Activated CD8-positive, alpha-beta T cell treated with anti-CD3 and anti-CD28 coated beads for 36 hours (primary cell): ENCODE results near the gene MRPL37. TPM values are rescaled to one million over a fixed set of nuclear protein-coding genes. Genes with fewer than 3 reads are reported as not detected.

Experiments
- ATAC-seq: fragments of 200-7000 bp; cut with Tn5 transposase; one replicate; pipeline ENCODE4 v1.10.0; 2021; ENCODE audit warnings: mild to moderate bottlenecking, moderate library complexity
- CTCF ChIA-PET: fragments of 350-600 bp; sonication (Branson Sonifier 250); formaldehyde crosslinking; loops from one replicate; lab custom pipeline; 2021; ENCODE audit warnings: antibody characterized with exemption; lab: Charles Lee
- POLR2A ChIA-PET: fragments of 350-600 bp; sonication (Branson Sonifier 250); formaldehyde crosslinking; loops from one replicate; lab custom pipeline; 2021; ENCODE audit warnings: antibody characterized with exemption; lab: Charles Lee
- DNase-seq: peaks from one replicate; pipeline ENCODE4 v3.0.0-alpha.2; 2020
- H3K27ac Mint-ChIP-seq: one replicate; pipeline ENCODE4 v1.8.0; 2021; ENCODE audit warnings: mild to moderate bottlenecking, mixed read lengths
- H3K27me3 Mint-ChIP-seq: one replicate; pipeline ENCODE4 v1.8.0; 2021; ENCODE audit warnings: mixed read lengths
- H3K36me3 Mint-ChIP-seq: one replicate; pipeline ENCODE4 v1.8.0; 2021; ENCODE audit warnings: low read depth, mixed read lengths
- H3K4me1 Mint-ChIP-seq: one replicate; pipeline ENCODE4 v1.8.0; 2021; ENCODE audit warnings: low read depth, mixed read lengths
- H3K4me3 Mint-ChIP-seq: one replicate; pipeline ENCODE4 v1.8.0; 2021; ENCODE audit warnings: mild to moderate bottlenecking, moderate library complexity, mixed read lengths
- H3K9me3 Mint-ChIP-seq: one replicate; pipeline ENCODE4 v1.8.0; 2021; ENCODE audit warnings: mixed read lengths
- intact Hi-C: fragments of 100-400 bp; cut with micrococcal nuclease; formaldehyde crosslinking; loops from one replicate; pipeline ENCODE4 v1.10.0; 2022
- total RNA-seq, 2 experiments: library from RNA; stranded (reverse); gene quantifications; one replicate each; pipeline ENCODE4 v1.2.3, GENCODE V29; 2021
- TF ChIP-seq, protein P1 (sequence below): fragments of 200-600 bp; IDR thresholded peaks from one replicate; pipeline ENCODE4 v1.8.0; 2022; ENCODE audit warnings: antibody characterized with exemption, mild to moderate bottlenecking

MRPL37 gene
- total RNA-seq, 2 experiments from 2014 or later: 194 to 198 TPM

DNA sequence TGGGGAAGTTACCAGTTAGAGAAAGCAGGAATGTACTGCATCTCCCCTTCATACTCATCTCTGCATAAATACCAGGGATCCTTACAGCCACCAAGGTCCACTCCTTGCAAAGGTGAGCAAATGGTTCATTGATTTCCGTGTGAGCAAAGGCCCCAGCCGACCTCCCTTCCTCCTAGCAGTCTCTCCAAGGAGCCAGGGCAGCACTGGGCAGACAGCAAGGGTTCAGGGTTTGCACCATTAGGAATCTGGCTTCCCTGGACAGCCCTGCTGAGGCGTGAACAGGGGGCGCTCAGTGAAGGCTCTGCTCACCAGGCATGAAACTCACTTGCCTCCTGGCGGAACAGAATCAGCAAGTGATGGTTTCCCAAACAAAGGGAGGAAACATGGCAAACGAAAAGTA, 65.7 kb downstream of the MRPL37 start:
- intact Hi-C loops: no loop called here
- Mint-ChIP-seq H3K36me3 (no peaks in the 10 kb centered on the region), H3K27ac (peak overlapping the region; percentile 10), H3K27me3 (no peaks in the 10 kb centered on the region), H3K4me3 (no peak overlapping the region), H3K4me1 (peaks cover 12% of the 10 kb centered on the region), H3K9me3 (no peaks in the 10 kb centered on the region)
- DNase-seq: no peak
- TF ChIP-seq, protein P1, sequence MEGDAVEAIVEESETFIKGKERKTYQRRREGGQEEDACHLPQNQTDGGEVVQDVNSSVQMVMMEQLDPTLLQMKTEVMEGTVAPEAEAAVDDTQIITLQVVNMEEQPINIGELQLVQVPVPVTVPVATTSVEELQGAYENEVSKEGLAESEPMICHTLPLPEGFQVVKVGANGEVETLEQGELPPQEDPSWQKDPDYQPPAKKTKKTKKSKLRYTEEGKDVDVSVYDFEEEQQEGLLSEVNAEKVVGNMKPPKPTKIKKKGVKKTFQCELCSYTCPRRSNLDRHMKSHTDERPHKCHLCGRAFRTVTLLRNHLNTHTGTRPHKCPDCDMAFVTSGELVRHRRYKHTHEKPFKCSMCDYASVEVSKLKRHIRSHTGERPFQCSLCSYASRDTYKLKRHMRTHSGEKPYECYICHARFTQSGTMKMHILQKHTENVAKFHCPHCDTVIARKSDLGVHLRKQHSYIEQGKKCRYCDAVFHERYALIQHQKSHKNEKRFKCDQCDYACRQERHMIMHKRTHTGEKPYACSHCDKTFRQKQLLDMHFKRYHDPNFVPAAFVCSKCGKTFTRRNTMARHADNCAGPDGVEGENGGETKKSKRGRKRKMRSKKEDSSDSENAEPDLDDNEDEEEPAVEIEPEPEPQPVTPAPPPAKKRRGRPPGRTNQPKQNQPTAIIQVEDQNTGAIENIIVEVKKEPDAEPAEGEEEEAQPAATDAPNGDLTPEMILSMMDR: no peak
- no peak for ATAC-seq
- CTCF ChIA-PET: no interaction called here
- POLR2A ChIA-PET: no interaction called here

DNA sequence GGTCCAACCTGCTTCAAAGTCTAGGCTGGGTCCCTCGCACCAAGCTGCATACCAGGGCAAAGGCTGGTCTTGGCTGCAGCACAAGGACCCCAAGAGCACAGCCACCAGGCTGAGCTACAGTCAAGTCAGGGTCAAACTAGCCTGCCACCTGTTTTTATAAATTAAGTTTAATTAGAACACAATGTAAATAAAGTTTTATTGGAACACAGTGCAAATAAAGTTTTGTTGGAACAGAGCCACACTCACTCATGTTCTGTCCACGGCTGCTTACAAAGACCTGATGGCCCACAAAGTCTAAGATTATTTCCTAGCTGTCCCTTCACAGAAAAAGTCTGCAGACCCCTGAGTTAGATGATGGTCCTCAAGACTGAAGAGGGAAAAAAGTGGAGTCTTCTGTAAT, 66.2 kb downstream of the MRPL37 start:
- TF ChIP-seq, protein P1: no peak
- Mint-ChIP-seq H3K36me3 (no peaks in the 10 kb centered on the region), H3K9me3 (no peaks in the 10 kb centered on the region), H3K27me3 (no peaks in the 10 kb centered on the region), H3K4me3 (no peak overlapping the region), H3K4me1 (peaks cover 13% of the 10 kb centered on the region), H3K27ac (no peak overlapping the region)
- ChIA-PET CTCF (no interaction called here), POLR2A (no interaction called here)
- DNase-seq: no peak
- intact Hi-C loops: no loop called here
- ATAC-seq: no peak

DNA sequence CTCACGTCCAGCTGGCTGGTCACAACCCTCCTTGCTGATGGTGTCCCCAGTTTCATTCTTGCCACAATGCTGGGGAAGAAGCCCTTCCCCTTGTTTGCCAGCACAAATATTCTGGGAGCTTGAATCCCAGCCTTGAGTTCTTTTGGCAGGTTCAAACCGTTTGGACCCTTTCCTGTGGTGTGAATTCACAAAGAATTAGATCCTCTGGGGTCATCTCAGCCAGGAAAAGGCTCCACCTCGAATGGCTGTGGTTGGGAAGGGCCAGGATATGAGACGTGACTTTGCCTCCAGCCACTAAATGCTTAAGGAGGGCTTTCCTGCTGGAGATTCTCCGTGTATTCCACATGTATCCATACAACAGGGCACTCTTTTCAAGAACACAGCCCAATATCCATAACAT, 66.9 kb downstream of the MRPL37 start:
- ChIA-PET CTCF (no interaction called here), POLR2A (no interaction called here)
- no peak overlapping the region for H3K4me3 Mint-ChIP-seq
- ATAC-seq: no peak
- TF ChIP-seq, protein P1: no peak
- H3K4me1 Mint-ChIP-seq: peaks cover 13% of the 10 kb centered on the region
- H3K27me3 Mint-ChIP-seq: no peaks in the 10 kb centered on the region
- no peak overlapping the region for H3K27ac Mint-ChIP-seq
- DNase-seq: no peak
- intact Hi-C loops: no loop called here
- H3K36me3 Mint-ChIP-seq: no peaks in the 10 kb centered on the region
- H3K9me3 Mint-ChIP-seq: no peaks in the 10 kb centered on the region

Other genes starting within 250 kb of the MRPL37 start
- not detected for gene LDLRAD1, start 182.0 kb upstream of the MRPL37 start, total RNA-seq
- 100 to 1,000 TPM in 1 of 2 experiments, 10 to 100 TPM in 1; 93.4 to 109 TPM for gene TMEM59, start 147.0 kb upstream of the MRPL37 start, total RNA-seq
- gene TCEANC2, start 146.6 kb upstream of the MRPL37 start, total RNA-seq: 10 to 100 TPM; 11.1 to 11.2 TPM
- gene CDCP2, start 47.2 kb upstream of the MRPL37 start, total RNA-seq: under 1 TPM in 1 of 2 experiments, not detected in 1; 0.18 TPM
- gene CYB5RL, start 137 bp upstream of the MRPL37 start, total RNA-seq: 10 to 100 TPM; 11.4 to 12.6 TPM
- gene SSBP3, start 206.2 kb downstream of the MRPL37 start, total RNA-seq: 10 to 100 TPM; 62.6 to 67.8 TPM